HG02588 (cell line): Measurements from ENCODE around the gene GOLGA5.
"Not testable (repeated sequence)": the region's sequence is repeated elsewhere in the genome, so short reads cannot be mapped to it uniquely, and the experiment has no call there.

Experiments used
- ATAC-seq: cut with Tn5 transposase; IDR thresholded peaks from one replicate; pipeline ENCODE4 v1.9.1; 2021; ENCODE audit warnings: mild to moderate bottlenecking, moderate library complexity; ENCODE audit not compliant: unreplicated experiment

GOLGA5 gene

DNA sequence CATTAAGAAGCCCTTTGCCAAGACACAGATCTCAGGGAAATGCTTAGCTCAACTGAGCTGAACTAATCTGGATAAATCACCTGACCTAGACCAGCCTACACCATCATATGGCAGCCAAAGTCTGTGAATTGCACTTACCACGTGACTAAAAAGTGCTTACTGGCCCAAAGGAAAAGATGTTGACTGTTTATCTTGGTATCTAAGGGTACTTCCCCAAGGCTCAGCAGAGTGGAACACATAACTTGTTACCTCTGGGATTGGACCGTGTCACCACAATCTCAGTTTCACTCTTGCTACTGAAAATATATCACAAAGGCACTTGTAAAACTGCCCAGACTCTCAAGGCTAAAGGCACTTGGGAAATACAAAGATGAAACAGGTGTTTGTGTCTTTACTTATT is 18.8 kb upstream of the GOLGA5 start:
- peak; percentile 91 for ATAC-seq

DNA sequence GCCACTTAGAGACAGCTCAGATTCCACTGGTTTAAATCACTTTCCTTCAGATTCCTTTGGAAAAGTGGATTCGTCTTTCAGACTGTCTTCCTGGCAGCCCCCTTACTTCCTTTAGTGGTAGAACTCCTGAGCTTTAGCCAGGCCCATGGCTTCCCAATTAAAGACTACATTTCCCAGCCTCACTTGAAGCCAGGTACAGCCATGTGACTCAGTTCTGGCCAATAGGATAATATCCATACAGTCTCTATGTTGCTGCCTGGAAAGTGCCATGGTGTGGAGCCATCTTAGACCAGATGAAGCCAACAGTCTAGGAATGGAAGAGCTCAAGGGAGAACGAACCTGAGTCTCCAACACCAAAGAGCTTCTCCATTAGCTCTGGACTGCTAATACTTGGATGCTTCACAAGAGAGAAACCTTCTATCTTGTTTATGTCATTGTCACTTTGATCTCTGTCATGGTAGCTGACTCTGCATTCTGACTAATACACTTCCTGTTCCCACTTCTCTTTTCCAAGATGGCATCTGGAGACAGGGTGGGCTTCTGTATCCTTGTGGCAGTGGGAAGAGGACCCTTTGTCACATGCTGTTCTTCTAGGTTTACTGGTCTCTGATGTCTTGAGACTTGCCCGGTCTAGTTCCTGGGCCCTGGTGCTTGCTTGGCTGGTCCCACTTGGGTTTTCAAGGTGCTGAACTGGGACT is 15.1 kb upstream of the GOLGA5 start:
- ATAC-seq: not testable (repeated sequence)

DNA sequence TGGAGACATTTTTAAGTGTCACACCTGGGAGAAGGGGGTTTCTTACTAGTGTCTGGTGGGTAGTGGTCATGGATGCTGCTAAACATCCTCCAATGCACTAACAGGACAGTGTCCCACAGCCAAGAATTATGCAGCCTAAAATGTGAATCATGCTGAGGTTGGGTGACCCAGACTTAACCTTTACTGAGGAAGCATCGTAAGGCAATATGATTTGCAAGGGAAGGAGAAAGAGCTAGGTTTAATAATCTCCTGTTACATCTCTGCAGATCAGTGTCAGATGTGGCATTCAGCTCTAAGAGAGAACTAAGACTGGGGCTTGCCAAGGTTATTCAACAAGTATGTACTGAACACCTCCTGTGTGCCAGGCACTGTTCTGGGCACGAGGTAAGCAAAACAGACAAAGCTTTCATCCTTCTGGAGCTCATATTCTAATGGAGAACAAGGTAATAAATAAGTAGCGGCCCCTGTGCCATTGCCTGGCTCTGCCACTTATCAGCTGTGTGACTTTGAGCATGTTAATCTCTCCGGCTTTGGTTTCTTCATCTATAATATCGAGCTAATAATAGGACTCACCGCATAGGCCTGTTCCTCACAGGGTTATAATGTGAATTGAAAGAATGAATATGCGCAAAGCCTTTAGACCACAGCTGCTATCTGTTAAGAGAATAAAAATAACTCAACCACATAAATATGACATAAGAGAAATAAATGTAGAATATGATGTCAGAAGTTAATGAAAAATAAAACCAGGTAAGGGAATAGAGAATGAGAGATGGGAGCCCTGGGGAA is 13.5 kb upstream of the GOLGA5 start:
- ATAC-seq: no peak

DNA sequence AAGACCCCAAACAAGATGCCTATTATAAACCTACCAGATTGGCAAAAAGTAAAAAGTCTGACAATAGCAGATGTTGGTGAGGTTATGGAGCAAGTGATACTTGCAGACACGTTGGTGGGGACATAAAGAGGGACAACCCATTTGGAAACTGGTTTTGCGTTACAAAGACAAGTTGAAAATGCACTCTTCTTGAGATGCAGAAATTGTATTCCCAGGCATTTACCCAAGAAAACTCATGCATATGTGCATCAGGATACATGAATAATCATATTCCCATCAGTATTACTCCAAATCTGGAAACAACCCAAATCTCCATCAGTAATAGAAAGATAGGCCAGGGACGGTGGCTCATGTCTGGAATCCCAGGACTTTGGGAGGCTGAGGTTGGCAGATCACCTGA is 12.8 kb upstream of the GOLGA5 start:
- ATAC-seq: no peak

DNA sequence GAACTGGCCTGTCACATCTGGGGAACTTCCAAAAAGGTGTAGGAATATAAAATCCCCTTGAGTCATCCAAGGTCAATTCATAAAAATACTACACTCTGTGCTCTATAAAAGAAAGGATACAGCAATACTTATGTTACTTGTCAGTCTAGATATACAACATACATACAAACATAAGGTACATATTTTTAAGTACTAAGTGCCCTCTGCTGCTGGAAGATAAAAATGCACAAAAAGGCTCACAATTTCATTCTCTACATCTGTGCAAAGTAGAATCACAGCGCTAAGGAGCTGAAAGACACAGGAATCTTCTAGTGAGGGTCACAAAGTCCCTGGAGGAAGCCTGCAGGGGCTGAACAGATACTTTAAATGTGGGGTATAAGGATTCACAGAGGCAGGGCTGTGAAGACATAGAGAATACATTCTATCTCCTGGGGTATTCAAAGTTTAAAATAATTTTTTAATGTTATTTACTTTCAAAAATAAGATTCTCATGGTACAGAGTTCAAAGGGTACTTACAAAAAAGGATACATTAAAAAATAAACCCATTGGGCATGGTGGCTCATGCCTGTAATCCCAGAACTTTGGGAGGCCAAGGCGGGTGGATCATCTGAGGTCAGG is 10.2 kb upstream of the GOLGA5 start:
- ATAC-seq: no peak

DNA sequence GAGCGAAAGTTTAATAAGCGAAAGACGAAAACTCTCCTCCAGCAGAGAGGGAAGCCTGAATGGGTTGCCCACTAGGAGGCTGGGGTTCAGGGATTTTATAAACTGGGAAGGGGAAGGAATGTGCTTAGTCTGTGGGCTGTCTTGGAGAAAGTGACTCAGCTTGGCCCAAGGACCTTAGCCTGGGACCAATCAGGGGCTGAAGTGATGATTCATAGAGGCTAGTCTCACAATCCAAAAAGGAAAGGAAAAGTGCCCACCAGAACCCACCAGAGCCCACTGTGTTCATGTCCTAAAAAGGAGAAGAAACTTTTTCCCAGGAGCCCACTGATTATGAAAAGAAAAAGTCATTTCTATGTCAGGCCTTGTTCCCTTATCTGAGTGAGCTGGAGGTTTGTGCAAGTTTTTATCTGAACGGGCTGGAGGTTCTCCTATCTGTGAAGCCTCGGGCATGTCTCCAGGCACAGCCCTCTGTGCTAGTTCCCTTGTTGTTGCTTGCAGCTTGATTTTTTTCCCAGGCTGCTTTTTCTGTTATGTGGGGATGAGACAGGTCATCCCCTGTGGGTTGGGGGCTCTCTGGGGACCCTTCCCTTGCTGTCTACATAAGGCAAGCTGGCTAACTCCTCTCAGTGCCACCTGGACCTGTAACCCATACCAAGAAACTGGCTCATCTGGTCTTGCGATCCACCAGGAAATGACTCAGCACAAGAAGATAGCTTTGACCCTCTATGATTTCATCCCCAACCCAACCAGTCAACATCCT is 8.3 kb upstream of the GOLGA5 start:
- ATAC-seq: no peak

DNA sequence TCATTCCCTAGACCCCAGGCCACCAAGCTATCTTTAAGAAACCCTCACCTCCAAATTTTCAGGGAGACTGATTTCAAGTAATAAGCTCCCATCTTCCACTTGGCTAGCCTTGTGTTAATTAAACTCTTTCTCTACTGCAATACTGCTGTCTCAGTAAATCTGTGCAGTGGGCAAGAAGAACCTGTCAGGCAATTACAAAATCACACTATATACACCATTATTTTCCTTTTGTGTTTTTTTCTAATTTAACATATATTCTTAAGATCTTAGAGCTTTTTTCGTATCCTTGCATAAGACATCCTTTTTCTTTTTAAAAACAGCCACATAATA is 7.7 kb upstream of the GOLGA5 start:
- ATAC-seq: no peak

DNA sequence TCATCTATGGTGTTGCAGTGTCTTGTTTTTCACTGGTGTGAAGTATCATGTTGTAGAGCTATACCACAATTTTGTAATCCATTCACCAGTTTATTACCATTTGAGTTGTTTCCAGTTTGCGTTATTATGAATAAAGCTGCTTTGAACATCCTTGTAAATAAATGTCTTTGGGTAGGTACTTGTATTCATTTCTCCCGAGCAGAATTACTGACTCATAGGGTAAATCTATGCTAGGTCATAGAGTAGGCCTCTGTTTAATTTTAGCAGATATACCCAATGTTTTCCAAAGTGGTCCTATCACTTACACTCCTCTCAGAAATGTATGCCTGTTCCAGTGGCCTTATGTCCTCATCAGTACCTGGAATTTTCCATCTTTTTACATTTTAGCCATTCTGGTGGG is 6.6 kb upstream of the GOLGA5 start:
- ATAC-seq: no peak

DNA sequence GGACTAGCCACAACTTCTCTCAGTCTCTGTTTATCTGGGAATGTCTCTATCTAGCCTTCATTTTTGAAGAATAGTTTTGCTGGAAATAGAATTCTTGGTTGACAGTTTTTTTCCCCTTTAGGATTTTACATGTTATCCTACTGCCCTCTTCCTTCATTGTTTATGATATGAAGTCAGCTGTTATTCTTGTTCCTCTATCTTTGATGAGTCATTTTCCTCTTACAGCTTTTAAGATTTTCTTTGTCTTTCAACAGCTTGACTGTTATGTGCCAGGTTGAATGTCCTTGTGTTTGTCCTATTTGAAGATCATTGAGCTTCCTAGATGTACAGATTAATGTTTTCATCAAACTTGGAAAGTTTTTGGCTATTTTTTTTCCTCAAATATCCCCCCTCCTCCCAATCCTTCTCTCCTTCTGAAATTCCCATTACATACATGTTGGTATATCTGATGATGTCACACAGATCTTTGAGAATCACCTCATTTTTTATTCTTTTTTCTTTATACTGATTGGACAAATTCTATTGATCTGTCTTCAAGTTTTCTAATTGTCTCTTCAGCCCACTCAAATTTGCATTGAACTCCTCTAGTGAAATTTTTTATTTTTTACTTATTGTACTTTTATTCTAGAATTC is 4.5 kb upstream of the GOLGA5 start:
- no peak for ATAC-seq

DNA sequence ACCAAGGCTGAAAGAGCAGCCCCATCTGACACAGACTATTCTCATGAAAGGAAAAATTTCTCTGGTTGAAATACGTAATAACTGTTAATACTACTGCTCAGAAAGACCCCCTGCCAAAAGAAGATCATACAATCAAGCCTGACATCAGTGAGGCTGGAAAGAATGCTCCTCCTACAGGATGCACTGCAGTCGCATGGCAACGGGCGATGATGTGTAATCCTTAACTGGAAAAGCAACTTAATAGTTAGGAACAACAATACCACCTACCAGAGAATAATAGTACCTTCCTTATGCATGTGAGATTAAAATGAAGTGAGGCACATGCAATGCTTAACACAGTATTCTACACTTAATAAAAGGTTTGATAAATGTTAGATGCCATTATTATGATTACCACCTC is 1.2 kb upstream of the GOLGA5 start:
- no peak for ATAC-seq

DNA sequence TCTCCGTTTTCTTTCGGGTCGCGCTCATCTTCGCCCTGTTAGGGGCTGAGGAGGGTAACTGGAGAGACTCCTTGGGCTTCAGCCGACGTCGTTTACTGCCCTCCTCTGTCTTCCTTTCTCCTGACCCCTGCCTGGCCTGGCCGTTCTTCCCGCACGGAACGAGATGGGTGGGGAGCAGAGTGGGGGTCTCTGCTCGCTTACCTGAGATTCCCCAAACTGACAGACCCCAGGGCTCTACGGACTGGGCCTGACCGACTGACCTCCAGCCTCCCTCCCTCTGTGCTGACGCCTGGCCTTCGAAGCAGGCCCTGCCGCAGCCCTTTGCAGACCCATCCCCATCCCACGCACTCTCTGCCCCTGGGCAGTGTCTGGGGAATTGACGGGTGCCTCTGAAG is 439 bp downstream of the GOLGA5 start:
- ATAC-seq: peak; percentile 5

DNA sequence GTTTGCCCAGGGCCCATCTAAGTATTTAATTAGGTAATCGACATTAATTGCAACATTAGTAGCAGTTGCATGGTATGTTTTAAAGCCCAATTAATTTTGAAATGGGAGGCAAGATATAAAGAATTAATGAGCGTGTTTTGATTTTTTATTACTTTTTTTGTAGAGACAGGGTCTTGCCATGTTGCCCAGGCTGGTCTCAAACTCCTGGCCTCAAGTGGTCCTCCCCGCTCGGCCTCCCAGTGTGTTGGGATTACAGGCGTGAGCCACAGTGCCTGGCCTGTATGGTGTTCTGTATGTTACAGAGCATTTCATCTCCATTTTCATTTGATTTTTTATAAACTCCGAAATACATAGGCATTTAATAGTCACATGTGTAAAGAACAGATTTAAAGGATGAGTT is 856 bp downstream of the GOLGA5 start:
- no peak for ATAC-seq

DNA sequence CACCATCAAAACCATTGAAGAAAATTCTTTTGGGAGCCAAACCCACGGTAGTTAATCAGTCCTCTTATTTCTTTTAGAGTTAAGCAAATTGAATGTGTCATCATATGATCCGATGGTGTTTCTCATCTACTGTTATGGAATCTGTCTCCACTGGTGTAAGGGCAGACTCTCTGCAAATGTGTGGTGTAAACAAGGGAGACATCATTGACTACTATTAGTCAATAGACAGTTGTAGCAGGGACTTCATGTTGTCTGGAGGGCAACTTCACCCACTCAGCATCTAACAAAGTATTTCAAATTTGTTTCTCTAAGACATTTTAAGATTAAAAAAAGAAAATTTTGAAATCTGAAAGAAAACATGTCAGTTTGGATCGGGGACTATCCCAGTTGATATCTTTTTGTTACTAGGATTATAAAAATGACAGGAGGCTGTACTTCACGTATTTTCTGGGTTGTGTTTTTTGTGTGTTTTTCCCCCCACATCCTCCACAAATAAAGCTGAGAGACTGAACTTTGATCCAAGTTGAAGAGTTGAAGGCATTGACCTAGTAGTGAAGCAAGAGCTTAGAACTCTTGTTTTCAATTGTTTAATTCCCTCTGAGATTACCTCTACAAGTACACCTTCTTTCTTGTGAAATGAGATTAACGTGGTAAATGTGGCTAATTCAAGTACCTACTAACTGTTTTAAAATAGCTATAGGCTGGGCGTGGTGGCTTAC is 4.0 kb downstream of the GOLGA5 start:
- no peak for ATAC-seq

DNA sequence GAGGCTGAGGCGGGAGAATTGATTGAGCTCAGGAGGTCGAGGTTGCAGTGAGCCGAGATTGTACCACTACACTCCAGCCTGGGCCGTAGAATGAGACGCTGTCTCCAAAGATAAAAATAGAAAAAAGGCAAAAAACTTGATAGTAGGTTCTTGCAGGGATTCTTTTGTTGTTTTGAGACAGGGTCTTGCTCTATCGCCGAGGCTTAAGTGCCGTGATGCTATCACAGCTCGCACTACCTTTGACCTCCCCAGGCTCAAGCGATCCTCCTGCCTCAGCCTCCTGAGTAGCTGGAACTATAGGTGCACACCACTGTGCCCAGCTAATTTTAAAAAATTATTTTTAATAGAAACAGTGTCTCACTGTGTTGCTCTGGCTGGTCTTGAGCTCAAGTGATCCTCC is 4.7 kb downstream of the GOLGA5 start:
- ATAC-seq: no peak

DNA sequence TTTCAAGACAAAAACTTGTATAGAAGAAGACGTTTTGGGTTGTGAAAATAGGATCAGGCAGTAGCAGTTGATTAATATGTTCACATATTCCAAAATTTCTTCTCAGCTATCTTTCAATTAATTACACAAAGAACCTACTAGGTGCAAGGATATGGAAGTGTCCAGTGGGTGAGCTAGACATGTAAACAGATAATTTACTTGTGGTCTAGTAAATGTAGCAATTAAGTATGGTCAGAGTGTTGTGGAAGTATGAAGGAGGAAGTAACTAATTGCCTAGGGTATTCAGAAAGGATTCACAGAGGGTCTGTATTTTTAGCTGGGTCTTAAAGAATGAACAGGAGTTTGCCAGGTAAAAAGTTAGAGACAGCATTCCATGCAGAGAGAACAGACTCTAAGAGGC is 5.9 kb downstream of the GOLGA5 start:
- no peak for ATAC-seq

DNA sequence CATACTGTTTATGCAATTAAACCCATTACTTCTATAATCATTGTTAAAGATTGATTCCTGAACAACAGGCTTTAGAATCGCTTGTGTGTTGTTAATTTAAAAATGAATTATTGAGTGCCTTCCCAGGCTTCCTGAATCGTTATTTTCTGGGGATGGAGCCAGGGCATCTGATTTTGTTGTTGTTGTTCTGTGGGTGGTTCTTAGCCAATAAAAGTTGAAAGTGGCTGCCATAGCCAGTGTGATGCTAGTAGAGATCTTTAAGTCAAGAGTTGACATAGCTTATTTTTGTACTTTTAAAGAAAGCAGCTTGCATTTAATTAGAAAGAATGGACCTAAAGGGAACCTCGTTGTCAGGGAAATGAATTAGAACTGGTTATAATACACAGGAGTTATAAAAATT is 6.4 kb downstream of the GOLGA5 start:
- ATAC-seq: no peak

DNA sequence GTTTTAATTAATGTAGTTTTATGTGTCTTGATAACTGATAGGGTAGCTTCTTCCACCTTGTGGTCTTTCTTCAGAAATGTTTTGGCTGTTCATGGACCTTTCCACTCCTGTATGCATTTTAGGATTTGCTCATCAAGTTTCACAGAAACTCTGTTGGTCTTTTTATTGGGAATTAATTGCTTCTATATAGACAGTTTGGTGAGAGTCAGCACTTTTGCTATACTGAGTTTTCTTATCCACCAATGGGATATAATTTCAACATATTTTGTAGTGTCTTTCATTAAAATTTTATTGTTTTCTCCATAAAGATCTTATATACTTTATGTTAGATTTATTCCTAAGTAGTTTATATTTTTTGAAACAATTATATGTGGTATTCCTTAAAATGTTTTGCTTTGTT is 7.8 kb downstream of the GOLGA5 start:
- no peak for ATAC-seq

DNA sequence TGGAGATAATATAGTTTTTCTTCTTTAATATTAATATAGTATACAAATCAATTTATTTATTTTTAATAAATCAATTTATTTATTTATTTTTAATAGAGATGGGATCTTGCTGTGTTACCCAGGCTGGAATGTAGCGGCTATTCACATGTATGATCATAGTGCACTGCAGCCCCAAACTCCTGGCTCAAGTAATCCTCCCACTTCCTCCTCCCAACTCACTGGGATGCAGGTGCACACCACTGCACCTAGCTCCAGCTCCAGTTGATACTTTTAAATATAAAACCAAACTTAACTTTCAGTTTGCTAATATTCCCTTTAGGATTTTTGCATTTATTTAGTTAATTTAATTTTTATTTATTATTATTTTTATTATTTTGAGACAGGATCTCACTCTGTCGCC is 8.6 kb downstream of the GOLGA5 start:
- no peak for ATAC-seq

DNA sequence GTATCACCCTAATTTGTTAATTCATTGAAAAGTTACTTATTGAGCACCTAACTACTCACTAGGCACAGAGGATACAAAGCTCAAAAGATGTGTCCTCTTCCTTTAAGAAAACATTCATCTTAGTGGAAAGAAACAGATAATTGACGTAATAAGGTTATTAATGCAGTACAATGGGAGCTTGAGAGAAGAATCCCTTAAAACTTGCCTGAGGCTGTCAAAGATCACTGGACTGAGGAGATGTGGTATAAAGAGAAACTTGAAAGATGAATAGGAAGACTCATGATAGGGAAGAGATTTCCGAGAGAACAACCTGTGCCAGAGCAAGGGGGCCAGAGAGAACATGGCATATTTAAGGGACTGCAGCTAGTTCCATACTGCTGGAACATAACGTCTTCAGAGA is 19.1 kb downstream of the GOLGA5 start:
- ATAC-seq: no peak

DNA sequence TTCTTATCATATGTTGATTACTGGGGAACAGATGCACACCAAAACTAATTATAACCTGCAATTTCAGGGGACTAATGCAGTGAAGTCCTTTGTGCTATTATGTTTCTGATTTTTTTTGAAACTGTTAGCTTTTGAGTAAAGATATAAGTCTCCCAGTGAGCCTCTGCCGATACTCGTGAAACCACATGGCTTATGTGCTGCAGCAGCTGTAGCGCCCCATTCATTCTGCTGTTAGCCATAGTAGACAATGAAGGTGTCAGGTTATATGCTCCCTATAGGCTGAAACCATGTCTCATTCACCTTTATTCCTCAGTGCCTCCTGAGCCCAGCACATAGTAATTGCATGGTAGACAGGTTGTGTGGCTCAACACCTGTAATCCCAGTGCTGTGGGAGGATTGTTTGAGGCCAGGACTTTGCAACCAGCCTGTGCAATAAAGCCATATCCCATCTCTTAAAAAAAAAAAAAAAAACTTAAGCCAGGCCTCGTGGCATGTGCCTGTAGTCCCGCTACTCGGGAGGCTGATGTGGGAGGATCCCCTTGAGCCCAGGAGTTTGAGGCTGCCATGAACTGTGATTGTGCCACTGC is 25.0 kb downstream of the GOLGA5 start:
- ATAC-seq: no peak
